HG02678 (cell line): ENCODE data around the gene ABCE1.

Source experiments
- ATAC-seq: cut with Tn5 transposase; IDR thresholded peaks from one replicate; pipeline ENCODE4 v1.9.1; 2021; ENCODE audit warnings: mild to moderate bottlenecking, moderate library complexity; ENCODE audit not compliant: unreplicated experiment

Gene ABCE1

DNA sequence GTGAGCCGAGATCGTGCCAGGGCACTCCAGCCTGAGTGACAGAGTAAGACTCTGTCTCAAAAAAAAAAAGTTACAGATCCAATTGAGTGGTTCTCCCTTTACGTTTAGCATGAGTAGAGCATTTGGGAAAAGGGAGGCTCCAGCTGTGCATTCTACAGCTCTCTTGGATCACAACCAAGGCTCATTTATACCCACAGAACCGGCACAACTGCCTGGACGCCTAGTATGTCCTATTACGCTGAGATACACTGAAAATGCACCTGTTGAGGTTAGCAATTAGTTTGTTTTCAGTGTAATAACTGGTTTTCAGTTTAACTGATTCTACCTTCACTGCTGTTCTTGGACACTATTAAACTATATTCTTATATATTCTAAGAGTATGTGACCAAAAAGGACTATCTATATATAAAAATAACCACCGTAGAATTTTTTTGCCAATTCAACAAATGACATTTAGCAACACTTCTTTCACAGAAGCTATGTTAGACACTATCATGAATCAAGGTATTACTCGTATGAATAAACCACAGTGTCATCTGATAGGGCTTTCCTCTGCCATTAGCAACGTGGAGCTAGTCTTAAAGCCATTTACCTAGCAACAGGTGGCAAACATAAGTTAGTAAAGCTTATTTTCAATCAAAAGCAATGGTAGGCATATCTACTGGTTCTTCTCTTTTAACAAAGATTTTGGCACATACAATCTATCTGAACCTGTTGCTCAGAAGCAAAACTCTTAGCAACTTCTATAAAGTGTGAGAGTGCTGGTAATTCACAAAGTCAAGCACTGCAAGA lies 78.7 kb downstream of the ABCE1 start:
- ATAC-seq, result no peak

- no peak for ATAC-seq
These were observed 79.4 kb downstream of the ABCE1 start for GRCh38 chr4:145177511-145177905.

GRCh38 chr4:145177906-145178538 lies 79.9 kb downstream of the ABCE1 start:
- no peak for ATAC-seq

DNA sequence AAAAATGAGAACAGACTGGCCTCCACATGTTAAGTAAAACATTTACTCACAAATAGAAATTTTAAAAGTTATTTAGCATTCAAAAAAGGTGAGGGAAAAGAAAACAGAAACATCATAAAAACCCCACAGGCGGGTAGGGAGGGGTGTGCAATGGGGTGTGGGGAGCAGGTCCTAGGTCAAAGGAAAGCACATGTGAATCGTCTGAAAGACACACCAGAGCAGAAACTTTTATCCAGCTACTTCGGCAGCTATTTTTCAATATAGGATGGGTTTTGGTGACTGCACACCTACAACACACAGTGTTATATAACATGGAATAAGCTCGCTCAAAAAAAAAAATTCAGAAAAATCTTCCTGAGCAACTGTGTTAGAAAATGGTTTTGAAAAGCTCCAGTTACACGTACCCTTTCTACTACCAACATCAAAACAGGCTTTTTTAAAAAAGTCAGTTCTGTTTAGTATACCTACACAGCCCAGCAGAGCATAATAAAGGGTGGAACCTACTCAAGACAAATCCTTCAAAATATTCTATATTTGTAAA lies 80.7 kb downstream of the ABCE1 start:
- ATAC-seq, result no peak
